ENCODE measurements around the gene CCDC197. TPM values are rescaled to one million over a fixed set of nuclear protein-coding genes. Genes with fewer than 3 reads are reported as not detected.
A peak's percentile ranks its signal among the peaks of the same experiment; 100 is the strongest.

CCDC197 gene
- total RNA-seq, 2 experiments from 2014 or later, result not detected

DNA sequence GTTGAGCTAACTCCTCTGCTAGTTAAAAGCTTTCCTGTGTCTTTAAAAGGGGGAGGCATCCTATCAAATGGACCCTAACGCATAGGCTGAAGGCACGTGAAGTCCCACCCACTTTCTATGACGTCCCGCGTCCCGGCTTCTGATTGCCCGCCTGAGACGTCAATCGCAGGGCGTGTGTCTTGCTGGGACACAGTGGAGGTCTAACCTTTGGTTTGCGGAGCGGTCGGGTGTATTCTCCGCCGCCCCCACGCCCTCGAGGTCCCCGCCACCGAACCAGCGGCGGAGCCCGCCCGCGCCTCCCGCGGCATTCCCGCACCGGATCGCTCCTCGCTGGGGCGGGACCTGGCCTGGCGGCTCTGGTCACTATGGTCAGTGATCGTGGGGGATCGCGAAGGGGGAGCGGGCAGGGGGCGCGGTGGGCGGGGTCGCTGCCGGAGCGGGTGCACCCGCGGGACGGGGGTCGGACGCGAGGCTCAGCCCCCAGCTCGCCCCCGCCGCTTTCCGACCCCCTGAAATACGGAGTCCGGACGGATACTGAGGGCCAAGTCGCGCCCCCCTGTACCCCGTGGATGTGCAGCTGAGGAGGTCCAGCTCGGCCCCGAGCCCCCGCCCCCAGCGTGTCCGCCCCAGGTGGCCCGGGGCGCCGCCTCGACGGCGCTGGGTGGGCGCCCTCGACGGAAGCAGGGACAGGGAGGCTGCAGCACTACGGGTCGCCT, 29.2 kb downstream of the CCDC197 start, which contains the start of gene OTUB2:
Gene OTUB2, plus strand, starts transcription at position 168 of the 716 bp plus-strand sequence. Its CDS starts 198 bp downstream, at position 366.
- no peaks in the 10 kb centered on the region for H3K79me2 ChIP-seq (ENCODE audit: insufficient read depth, low read depth, low read length)
- peaks cover 10% of the 10 kb centered on the region for H3K4me1 ChIP-seq (ENCODE audit: insufficient read depth, low read length, poor library complexity, severe bottlenecking)
- ChIA-PET POLR2A (interaction anchor here (0.6 to 1.1 kb wide), 4 partner anchors 117 to 1291 kb away, joined by 3 to 5 read pairs (median 4); partner anchors contain the start of gene PPP4R4), CTCF (ENCODE audit: unreplicated experiment) (interaction anchor here (1.1 kb wide), 1 partner anchor 9 kb away, joined by 3 read pairs; no protein-coding TSS in a partner anchor)
- peak within 1 kb of the TSS; percentile 67 for H3K4me2 ChIP-seq (ENCODE audit: low read length)
- no peaks in the 10 kb centered on the region for H3K9me2 ChIP-seq (ENCODE audit: insufficient read depth, low read length)
- peak; percentile 98 for DNase-seq (ENCODE audit: low spot score)
- H2AFZ ChIP-seq (ENCODE audit: low read length), result peak within 1 kb of the TSS; percentile 86
- no peak within 1 kb of the TSS for H3K27ac ChIP-seq (ENCODE audit: low read depth, low read length, poor library complexity, severe bottlenecking)
- H4K20me1 ChIP-seq (ENCODE audit: insufficient read depth, low read length), result no peaks in the 10 kb centered on the region
- H3K36me3 ChIP-seq (ENCODE audit: insufficient read depth, low read length), result no peaks in the 10 kb centered on the region
- H3K9me3 ChIP-seq (ENCODE audit: low read length), result no peaks in the 10 kb centered on the region
- TF ChIP-seq, protein P1, sequence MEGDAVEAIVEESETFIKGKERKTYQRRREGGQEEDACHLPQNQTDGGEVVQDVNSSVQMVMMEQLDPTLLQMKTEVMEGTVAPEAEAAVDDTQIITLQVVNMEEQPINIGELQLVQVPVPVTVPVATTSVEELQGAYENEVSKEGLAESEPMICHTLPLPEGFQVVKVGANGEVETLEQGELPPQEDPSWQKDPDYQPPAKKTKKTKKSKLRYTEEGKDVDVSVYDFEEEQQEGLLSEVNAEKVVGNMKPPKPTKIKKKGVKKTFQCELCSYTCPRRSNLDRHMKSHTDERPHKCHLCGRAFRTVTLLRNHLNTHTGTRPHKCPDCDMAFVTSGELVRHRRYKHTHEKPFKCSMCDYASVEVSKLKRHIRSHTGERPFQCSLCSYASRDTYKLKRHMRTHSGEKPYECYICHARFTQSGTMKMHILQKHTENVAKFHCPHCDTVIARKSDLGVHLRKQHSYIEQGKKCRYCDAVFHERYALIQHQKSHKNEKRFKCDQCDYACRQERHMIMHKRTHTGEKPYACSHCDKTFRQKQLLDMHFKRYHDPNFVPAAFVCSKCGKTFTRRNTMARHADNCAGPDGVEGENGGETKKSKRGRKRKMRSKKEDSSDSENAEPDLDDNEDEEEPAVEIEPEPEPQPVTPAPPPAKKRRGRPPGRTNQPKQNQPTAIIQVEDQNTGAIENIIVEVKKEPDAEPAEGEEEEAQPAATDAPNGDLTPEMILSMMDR (conservative IDR thresholded peaks at IDR 0.05; ENCODE audit: low read length), result no peak
- no peak for TF ChIP-seq EZH2phosphoT487 (IDR thresholded peaks at IDR 0.05; ENCODE audit: borderline replicate concordance, low read depth, low read length)
- no TSS peak for BruUV-seq (replicated peaks)
- intact Hi-C loops (cut with micrococcal nuclease; ENCODE audit: unreplicated experiment), result no loop called here
- H3K4me3 ChIP-seq (ENCODE audit: low read depth, low read length, poor library complexity, severe bottlenecking), result peak within 1 kb of the TSS; percentile 64

DNA sequence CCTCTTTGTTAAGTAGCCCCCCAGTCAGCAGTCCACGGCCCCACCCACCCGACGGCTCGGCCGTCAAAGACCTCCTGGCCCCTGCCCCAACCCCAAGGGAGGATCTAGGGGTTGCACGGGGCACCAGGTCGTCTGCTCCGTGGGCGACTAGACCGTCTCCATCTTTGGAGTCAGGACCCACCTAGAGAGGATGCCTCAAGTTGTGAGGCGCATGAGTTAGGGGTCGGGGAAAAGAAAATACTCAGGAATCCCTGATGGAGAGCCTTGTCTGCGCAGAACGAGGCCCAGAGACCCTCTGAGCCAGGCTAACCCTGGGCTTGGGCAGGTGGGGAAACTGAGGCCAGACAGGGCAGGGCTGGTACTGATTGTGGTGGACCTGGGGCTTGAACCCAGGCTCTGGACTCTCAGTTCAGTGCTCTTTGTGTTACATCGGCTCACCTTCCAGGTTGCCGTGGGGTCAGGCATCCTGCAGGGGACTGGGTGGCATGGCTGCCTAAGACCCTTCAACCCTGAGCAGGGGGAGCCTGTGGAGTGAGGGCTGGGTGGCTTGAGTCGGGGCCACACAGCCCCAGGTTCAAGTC, 29.9 kb downstream of the CCDC197 start:
- ChIA-PET POLR2A (interaction anchor here (0.7 kb wide), 1 partner anchor 1290 kb away, joined by 3 read pairs; no protein-coding TSS in a partner anchor), CTCF (ENCODE audit: unreplicated experiment) (no interaction called here)
- peak overlapping the region; percentile 67 for H3K4me2 ChIP-seq (ENCODE audit: low read length)
- no peaks in the 10 kb centered on the region for H3K36me3 ChIP-seq (ENCODE audit: insufficient read depth, low read length)
- peak overlapping the region; percentile 86 for H2AFZ ChIP-seq (ENCODE audit: low read length)
- H3K9me3 ChIP-seq (ENCODE audit: low read length), result no peaks in the 10 kb centered on the region
- no peak overlapping the region for H3K27ac ChIP-seq (ENCODE audit: low read depth, low read length, poor library complexity, severe bottlenecking)
- intact Hi-C loops (cut with micrococcal nuclease; ENCODE audit: unreplicated experiment), result no loop called here
- H3K9me2 ChIP-seq (ENCODE audit: insufficient read depth, low read length), result no peaks in the 10 kb centered on the region
- TF ChIP-seq, protein P1 (conservative IDR thresholded peaks at IDR 0.05; ENCODE audit: low read length), result no peak
- TF ChIP-seq EZH2phosphoT487 (IDR thresholded peaks at IDR 0.05; ENCODE audit: borderline replicate concordance, low read depth, low read length), result no peak
- no peaks in the 10 kb centered on the region for H3K79me2 ChIP-seq (ENCODE audit: insufficient read depth, low read depth, low read length)
- peaks cover 10% of the 10 kb centered on the region for H3K4me1 ChIP-seq (ENCODE audit: insufficient read depth, low read length, poor library complexity, severe bottlenecking)
- no peaks in the 10 kb centered on the region for H4K20me1 ChIP-seq (ENCODE audit: insufficient read depth, low read length)
- peak overlapping the region; percentile 64 for H3K4me3 ChIP-seq (ENCODE audit: low read depth, low read length, poor library complexity, severe bottlenecking)
- no TSS peak for BruUV-seq (replicated peaks)
- DNase-seq (ENCODE audit: low spot score), result no peak

Measured in OCI-LY7 (cell line).